HG02973 (cell line): Measurements from ENCODE around the gene GPRIN2.

Experiments
- ATAC-seq: cut with Tn5 transposase; IDR thresholded peaks from one replicate; pipeline ENCODE4 v1.9.1; 2021; ENCODE audit warnings: moderate library complexity; ENCODE audit not compliant: unreplicated experiment

GPRIN2 gene

DNA sequence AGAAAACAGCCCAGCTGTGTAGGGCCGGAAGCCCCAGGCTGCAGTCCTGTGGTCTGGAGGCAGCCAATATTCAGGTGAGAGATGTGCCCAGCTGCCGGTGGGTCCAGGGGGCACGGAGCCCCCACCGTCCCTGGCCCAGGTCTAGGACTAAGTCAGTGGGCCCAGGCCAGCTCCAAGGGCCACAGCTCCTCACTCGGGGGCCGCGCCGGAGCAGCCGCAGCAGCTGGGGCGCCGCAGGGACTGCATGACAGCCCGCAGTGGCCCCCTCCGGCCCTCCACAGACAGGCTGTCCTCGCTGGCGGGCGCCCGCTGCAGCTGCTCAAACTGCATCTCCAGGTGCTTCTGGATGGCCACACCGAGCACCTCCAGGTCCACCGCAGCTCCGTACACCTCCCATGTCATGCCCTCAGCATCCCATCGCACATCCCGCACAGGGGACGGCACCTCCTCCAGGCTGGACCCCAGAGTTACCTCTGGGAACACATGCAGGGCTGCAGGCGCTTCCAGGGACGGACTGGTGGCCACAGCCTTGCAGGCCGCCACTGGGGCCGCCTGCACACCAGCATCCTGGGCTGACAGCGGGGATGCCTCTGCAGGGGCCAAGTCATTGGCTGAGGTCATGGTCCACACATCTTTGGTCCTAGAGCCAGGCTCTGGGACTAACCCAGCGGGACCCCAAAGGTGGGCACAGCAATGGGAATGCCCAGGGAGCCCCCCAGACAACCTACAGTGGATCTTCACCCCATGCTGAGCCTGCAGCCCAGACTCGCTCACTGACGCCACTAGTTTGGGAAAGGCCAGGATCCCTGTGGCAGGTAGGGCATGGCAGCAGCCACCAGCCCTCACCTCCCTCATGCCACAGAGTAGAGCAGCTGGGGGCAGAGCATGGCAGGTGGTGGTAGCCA, 7.0 kb downstream of the GPRIN2 start:
- ATAC-seq = no peak

DNA sequence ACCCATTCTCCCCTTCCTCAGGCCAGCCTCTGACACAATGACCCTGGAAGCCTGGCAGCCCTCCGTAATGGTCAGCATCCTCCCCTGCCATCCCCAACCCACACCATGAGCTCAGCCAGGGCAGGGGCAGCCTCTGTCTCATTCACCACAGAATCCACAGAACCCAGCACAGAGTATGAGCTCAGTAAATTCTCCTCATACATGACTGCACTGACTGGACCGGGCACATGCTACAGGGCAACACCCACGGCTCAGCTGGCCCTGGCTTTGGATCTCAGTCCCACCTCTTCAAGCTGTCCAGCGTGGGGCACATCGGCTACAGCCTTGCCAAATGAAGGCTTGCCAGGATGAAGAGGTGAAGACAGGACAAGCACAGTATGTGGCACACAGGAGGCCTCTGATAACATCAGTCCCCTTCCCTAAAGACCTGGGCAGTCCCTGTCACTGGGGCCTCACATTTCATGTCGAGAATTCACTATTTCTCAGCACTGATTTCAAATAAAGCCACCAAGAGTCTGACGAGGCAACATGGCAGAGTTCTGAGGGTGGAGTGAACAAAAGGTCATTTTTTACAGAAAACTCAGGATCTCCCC, 7.9 kb downstream of the GPRIN2 start:
- ATAC-seq = no peak

DNA sequence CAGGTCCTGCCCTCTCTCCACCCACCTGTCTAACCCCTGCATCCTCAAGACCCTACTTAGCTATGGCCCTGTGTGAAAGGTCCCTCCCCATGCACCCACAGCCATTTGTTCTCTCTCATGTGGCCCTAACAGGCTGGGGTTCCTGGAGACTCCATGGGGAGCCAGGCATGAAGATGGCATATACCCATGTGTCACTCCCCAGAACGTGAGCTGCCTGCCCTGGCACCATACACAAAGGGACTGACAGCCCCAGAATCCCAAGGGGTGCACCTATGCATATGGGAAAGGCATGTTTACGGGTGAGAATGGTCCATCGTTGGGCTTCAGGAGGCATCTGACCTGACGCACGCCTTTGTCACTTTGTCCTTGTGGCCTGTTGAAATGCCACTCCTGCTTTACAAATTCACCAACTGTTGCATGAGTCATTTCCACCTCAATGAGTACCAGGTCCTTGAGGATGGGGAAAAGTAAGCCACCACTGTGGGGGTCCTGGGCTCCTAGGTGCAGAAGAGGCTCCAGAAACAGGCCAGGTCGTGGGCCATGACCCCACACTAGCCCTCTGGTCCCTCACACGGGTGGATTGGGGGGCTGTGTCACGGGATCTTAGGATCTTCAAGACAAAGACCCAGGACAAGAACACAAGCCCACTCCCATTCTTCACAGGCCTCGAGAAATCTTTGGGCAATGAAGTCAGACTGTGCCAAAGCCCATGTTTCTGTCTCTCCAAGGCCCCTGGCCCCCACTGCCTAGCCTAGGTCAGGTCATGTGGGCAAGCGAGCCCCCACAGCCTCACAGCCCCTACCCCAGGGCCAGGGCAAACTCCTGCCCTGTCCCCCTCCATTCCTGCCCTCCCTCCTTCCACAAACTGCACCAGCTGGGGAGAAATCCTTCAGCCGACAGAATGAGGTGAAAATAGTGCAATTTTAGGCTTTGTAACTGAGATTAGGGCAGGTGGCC, 8.6 kb downstream of the GPRIN2 start:
- ATAC-seq = no peak

DNA sequence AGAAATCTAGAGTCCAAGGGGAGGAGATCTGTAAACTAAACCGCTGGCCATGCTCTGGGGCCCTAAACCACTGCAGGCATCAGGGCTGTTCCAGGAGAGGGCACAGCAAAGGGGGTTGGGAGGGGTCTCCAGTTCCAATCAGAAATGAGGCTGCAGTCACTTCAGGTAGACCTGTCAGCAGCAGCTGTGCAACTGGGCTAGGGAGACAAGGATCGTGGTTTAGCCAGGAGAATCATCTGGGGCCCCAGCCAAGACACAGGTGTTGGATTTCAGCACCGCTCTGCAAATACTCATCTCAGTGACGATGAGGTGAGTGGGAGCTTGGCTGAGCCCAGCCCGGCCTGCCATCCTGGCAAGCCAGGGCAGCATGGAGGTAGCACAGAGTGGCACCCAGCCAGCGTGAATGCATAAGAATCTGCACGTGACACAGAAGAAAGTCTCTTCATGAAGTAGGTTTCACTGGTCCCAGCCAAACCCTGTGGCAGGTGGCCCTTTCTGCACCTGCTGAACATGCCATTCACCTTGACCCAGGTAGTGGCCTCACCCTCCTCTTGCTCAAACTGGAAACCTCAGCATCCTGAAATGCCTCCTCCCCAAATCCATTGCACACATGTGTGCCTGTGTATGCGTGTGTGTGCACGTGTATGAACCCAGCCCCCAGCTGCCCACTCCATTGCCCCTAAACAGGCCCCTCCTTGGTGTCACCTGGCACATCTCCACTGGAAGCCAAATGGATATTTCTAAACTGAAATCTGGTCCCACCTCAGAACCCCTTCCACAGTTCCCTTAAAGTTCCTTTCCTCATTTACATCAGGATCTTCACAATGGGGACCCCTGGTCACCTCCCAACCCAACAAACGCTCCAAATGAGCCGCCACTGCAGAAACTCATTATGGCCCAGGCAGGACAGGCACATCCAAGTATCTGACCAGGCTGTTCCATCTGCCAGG, 9.6 kb downstream of the GPRIN2 start:
- ATAC-seq = no peak

DNA sequence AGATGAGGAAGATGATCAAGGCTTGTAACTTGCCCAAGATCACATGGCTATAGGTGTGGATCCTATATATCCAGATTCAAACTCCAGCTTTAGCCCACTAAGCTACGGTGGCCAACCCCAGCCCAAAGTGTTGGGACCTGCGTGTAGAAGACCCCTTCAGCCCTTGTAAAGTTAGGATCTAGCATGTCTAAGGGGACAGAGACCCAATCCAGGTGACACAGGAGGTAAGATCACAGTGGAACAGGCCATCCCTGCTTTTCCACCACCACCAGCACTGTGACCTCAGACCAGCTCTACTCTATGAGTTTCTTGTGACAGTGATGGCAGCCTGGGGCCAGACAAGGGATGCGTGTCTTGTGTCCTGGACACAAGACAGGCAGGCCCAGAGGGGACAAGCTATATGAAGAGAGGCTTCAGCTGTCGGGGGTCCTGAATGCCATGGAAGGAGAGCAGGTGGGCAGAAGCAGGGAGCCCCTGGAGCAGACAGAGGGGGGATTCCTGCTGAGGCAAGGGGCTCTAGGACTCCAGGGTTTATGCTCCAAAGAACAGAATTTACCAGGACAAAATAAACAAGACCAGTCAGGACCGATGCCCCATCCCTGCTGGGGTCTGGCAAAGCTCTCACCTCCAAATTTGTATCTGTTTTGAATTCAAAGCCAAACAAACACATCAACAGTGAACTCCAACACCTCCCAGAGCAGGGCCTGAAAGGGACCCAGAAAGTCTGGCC, 10.4 kb downstream of the GPRIN2 start:
- ATAC-seq = no peak

DNA sequence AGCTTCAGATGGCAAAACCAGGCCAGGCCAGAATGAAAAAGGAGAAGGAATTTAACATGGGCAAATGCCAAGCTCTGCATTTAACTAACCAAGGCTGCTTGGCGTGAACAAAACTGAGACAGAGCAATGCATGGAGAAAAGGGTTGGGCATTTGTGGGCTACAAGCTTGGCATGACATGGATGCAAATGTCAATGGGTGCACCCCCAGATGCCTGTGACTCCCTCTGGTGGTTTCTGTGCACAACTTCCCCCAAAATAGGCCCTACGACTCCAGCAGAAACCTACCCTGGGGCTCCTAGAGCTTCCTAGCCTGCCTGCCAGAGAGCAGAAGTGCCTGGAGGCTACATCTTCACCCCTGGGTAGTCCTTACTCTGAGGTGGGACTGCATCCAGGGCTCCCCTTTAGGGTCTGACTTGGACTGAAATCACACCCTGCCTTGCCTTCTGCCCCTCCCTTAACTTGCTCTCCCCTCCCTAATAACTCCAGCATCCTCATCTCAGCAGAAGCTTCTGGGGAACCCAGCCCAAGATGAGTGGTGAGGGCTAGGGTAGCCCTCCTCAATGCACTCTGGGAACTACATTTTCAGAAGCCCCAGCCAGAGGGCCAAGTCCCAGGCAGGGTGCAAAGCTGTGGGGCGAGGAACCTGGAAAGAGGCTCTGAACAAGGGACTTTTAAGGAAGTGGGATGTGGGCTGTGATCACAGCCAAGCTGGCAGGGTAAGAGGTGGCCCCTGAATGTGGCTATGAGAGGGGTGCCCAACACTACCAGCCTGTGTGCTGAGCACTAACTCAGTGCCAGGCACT, 11.3 kb downstream of the GPRIN2 start:
- ATAC-seq = no peak

DNA sequence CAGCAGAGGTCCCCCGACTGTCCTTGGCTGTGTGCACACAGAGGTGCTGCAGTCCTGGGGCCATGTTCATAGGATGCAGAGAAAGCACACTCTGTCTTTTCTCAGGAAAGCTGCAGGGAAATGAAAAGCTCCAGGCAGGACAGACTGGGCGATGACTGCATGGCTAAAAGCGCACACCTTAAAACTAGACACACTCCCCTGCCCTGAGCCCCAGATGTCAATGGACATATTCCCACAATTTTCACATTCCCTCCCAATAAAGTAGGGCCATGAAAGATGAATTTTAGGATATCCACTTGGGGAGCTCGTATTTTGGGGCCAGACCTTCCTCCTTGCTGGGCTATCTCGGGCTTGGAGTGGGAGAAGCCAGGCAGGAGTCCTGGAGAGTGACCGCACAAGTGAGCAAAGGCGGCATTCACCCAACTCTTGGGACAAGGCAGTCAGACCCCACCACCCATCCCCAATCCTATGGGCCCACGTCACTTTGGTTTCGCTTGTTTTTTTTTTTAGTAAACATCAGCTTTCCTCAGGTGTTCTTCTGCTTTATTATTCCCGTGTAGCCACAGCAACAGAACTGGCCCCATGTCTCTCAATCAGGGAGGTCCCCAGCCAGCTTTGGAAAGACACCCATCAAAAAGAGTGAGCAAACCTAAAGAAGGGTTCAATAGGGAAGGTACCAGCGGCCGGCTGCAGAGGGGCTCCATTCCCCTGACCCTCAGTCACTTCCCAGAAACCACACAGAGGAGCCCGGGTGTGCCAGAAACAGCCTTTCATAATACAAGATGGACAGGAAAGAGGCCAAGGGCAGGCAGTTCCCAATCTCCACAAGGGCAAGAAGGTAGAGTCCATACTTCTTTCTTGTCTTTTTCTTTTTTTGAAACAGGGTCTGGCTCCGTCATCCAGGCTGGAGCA, 12.7 kb downstream of the GPRIN2 start:
- no peak for ATAC-seq

DNA sequence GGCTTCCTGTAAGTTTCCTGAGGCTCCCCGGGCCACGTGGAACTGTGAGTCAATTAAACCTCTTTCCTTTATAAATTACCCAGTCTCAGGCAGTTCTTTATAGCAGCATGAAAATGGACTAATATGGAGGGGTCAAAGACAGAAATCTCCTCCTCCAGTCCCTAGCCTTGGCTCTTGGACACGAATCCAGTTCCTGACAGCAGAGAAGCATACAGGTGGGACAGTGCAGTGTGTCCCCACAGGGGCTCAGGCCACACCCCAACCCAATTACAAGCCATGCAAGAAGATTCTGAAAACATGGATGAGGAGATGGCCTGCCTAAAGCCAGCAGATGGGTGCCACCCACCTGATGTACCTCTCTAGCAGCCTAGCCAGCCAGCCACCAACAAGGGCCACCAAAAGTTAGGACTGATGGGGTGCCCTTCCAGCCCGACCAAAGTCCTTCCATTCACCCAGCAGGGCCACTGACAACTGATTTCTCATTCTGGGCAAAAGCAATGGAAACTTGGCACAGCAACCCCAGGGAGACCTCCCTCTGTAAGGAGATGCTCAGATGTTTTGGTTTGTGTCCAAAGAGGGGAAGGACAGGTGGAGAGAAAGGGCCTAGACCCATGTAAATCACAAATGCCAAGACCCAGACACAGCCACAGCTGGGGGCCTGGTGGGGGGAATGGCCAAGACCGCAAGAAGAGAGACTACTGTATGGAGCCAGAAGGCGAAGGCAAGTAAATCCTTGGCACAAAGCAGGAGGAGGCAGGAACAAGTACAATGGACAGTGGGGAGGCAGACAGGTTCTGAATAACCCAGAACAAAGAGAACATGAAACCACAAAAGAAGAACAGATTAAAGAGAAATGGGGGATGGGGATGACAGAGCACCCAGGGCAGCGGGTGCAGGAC, 13.6 kb downstream of the GPRIN2 start:
- ATAC-seq = no peak

DNA sequence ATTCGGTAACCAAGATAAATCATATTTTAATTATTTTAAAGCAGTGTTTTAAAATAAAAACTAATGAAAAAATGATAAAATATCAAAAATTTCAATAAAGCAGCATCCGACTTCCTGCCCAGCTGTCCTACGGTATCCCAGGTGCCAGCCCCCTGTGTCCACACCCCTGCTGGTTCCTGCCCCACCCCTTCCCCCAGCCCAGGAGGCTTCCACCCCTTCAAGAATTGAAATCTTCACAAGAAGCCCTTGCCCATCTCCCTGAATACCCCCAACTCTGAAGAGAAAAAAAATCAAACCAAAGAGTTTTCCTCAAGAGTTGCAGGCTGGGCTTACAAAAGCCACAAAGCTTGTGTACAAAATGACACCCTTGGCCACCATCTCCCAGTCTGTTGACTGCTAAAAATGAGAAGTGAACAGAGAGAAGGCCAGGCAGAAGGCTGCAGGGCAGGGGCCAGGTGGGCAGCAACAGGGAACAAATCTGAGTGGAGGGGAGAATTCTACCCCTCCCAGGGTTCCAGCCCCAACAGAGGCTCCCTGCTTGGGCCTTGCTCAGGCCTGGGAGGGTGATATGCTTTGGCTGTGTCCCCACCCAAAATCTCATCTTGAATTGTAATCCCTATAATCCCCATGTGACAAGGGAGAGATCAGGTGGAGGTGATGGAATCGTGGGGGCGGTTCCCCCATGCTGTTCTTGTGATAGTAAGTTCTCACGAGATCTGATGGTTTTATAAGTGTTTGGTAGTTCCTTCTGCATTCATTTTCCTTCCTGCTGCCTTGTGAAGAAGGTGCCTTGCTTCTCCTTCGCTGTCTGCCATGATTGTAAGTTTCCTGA, 14.5 kb downstream of the GPRIN2 start:
- no peak for ATAC-seq

DNA sequence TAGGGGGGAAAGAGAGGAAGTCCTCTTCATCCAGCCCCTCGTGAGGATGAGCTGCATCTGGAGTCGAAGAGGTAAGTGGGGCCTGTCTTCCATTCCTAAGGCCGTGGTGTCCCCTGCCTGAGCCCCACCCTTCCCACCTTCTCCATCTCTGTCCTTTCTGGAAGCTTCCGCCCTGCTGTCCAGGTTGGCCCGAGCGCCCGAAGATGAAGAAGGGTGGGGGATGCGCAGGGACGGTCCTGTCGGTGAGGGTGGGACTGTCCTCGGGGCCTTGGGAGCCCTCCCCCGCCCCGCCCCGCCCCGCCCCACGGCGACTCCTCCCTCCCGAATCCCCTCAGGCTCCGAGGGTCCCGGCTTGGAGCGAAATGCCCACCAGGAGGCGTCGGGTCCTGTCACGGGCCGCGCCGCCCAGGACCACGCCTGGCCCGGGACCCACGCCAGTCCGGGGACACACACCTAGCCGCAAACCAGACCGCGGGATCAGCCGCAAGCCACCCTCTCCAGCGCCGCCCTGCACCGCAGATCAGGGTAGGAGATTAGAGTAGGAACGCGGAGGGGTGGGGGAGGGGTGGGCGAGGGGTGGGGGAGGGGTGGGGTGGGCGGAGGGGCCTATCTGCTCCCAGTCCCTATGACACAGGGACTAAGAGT, 15.3 kb downstream of the GPRIN2 start:
- no peak for ATAC-seq

DNA sequence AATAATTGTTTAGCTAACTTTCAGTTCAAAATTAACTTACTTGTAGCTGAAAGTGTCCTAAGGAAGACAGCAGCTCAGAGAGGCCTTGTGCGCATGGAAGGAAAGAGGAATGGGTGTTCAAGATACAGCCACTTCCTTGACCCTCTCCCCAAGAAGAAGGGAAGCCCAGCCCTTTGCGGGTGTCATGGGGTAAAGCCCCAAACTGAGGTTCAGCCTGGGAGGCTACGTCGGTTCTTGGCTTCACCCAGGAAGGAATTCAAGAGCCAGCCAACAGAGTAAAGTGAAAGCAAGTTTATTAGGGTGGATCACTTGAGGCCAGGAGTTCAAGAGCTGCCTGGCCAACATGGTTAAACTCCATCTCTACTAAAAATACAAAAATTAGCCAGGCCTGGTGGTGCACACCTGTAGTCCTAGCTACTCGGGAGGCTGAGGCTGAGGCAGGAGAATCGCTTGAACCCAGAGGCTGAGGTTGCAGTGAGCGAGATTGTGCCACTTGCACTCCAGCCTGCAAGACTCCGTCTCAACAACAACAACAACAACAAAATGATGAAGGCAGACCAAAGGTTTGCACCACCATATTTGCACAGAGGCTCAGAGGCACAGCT, 15.9 kb downstream of the GPRIN2 start:
- ATAC-seq = no peak

DNA sequence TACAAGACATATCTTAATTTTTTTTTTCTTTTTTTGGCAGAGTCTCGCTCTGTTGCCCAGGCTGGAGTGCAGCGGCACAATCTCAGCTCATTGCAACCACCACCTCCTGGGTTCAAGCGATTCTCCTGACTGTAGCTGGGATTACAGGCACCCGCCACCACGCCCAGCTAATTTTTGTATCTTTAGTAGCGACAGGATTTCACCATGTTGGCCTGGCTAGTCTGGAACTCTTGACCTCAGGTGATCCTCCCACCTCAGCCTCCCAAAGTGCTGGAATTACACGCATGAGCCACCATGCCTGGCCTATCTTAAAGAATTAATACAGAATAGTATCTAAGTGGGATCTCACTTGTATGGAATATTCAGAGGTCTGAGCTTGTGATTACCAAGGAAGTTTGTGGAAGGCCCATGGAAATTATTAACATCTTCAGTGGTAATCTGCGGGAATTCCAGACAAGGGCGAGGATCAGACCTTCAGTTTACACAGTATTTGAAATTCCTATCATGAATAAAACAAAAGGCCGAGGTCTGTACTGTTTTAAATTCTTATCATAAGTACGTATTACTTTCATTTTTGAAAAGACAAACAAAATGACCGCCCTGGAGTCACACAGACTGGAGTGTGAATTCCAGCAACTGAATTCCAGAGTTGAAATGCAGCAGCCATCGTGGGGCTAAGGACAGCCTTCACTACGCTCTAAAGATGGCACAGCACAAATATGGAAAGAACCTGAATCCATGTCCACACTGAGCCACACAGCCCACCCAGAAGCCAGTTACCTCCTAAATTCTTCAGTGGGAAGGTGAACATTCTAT, 16.7 kb downstream of the GPRIN2 start:
- ATAC-seq = no peak

DNA sequence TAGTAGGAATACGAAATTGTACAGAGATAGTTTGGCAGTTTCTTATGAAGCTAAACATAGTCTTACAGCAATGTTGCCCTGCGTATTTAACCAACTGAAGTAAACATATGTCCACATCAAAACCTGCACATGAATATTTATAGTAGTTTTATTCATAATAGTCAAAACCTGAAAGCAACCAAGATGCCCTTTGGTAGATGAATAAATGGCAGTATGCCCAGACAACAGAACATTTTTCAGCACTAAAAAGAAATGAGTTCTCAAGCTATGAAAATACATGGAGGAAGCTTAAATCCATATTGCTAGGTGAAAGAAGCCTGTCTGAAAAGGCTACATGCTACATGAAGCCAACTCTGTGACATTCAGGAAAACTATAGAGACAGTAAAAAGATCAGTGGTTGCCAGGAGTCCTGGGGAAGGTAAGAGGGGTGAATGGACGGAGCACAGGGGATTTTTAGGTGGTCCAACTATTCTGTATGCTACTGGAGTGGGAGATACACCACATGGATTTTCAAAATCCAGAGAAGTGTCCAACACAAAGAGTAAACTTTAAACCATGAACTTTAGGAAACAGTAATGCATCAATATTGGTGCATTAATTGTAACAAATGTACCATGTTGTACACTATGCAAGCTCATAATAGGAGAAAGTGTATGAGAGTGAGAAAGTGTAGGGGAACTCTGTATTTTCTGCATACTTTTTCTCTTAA, 17.6 kb downstream of the GPRIN2 start:
- ATAC-seq = no peak

DNA sequence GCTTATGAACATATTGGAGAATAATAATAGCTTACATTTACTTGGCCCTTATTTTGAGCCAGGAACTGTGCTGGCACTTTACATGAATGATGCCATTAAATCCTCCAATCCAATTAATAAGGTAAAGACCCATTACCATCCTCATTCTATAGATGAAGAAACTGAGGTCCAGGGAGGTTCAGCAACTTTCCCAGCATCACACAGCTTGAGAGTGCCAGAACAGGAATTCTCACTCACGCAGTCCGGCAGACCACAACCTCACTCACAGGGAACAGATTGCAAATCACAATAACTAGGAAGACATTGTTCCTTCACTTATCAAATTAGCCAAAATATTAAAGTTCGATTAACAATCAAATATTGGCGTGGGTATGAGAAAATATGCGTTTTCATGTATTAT, 18.3 kb downstream of the GPRIN2 start:
- ATAC-seq = no peak
